HG03060 (cell line): Measurements from ENCODE around the gene OR13D1.
"Not testable (repeated sequence)": the region's sequence is repeated elsewhere in the genome, so short reads cannot be mapped to it uniquely, and the experiment has no call there.

Experiments
- ATAC-seq: cut with Tn5 transposase; IDR thresholded peaks from one replicate; pipeline ENCODE4 v1.9.1; 2021; ENCODE audit warnings: low read depth, moderate number of reproducible peaks; ENCODE audit not compliant: unreplicated experiment

The OR13D1 gene, protein sequence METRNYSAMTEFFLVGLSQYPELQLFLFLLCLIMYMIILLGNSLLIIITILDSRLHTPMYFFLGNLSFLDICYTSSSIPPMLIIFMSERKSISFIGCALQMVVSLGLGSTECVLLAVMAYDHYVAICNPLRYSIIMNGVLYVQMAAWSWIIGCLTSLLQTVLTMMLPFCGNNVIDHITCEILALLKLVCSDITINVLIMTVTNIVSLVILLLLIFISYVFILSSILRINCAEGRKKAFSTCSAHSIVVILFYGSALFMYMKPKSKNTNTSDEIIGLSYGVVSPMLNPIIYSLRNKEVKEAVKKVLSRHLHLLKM

DNA sequence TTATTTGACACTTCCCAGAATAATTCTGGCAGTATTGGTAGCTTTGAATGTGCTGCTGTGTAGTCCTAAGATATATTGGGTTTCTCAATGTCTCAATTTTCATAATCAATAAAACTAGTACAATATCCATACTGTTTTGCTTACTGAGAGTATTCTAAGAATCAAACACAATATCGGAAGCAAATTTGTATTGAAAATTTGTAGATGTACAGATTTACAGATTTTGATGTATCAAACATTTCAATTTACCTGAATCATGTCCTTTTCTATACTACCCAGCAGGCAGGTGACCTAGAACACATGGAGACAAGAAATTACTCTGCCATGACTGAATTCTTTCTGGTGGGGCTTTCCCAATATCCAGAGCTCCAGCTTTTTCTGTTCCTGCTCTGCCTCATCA is at the start of gene OR13D1:
Gene OR13D1 (plus strand): TSS at position 301 of the 400 bp plus-strand sequence. CDS start 0 bp downstream, at position 301.
- ATAC-seq = no peak

DNA sequence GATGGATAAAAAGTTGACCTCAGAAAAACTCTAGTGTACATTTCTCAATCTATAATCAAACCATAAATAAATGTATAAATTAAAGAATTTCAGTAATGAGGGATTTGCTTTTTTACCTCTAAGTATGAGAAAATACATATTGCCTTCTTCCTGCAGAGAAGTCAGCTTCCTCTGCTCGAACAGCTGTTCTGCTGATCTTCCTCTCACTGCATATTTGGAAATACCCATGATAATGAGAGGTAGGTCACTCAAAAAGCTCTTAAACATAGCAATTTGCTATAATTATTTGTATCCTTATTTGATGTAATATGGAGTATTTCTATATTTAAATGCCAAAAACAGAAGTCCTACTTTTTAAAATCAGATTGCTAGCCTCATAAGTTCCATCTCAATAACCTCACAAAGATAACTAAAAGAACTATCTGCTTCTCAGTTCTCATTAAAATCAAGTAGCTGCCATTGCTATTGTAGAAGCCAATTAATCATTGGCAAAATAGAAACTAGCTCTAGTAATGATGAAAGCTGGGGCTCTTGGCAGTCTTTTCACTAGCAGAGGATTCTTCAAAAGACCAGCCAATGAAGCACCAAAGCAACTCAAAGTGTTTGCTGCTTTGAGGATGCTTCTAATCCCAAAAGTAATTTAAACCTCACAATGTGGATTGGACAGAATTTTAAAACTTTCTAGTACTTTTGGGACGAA is 35.7 kb upstream of the OR13D1 start:
- ATAC-seq = no peak

DNA sequence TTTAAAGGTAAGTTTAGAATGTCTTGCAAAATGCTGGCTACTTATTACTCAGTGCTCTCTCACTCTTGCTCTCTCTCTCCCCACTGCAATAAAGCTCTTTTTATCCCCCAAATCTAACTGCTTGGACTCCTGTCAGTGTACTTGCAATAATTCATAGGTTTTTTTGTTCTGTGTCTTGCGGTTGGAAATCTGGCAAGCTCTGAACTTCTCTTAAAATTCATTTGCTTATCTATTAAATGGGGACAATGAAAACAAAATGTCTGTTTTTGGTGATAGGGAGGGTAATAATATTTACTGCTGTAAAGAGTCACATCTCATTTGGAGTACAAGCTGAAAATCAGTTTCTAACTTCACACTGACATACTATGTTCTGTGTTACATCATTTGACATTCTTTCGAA is 18.7 kb upstream of the OR13D1 start:
- ATAC-seq = no peak

DNA sequence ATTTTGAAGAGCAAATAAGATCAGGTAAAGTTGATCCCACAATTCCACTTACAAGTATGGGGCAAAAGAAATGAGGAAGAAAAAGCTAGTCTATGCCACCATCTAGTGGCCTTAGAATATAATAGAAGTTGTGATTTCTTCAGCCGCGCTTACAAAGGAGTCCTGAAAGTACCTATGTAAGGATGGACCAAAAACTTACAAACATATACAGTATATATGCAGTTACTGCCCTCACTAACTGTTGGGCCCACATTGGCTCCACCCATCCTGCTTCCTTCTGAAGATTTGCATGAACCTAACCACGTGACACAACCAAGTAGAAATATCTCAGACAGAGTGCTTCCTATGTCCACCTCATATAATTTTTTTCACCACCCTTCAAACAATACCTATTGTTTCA is 11.7 kb upstream of the OR13D1 start:
- peak; percentile 58 for ATAC-seq

DNA sequence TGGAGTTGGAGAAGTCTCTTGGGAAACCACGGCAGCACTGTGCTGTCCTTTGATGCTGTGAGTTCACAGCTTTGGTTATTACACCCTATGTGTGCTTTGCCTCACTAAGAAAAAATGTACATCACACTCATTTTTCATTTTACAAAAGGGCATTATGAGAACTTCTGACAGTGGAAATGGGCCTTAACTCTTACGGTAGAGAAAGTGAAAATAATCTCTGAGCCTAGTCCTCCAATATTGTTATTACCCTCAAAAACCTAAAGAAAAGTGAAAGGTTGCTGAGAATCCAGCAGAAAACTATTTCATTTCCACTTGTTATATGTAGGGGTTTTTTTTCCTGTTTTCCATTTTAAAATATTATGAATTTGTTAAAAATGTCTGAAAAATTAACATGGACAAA is 8.2 kb upstream of the OR13D1 start:
- no peak for ATAC-seq

DNA sequence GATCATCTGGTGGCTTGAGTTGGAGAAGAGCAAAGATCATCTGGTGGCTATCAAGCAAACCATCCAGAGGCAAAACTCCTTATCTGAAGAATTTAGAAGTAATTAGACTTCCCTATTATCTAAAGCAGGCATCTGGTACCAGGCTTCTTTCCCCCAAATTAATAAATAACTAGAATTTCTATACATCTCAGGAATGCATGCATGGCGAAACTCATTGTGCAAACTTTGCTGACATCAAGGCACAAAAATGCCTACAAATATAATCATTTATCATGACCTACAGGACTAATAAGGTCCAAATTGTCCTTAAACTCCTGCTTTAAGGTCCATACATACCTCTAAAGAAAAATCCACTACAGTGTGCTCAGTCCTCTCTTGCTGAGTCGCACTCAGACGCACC is 6.0 kb downstream of the OR13D1 start:
- no peak for ATAC-seq

DNA sequence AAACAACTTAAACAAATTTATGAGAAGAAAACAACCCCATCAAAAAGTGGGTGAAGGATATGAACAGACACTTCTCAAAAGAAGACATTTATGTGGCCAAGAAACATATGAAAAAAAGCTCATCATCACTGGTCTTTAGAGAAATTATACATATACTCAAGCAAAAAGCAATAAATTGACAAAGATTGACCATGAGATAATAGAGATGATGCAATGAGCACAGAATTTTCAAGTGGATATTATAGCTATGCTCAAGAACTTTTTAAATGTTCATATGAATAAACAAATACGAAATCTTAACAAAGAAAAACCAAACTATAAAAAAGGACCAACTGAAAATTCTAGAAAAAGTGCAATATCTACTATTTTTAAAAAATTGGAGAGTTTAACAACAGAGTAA is 14.4 kb downstream of the OR13D1 start:
- ATAC-seq = not testable (repeated sequence)

DNA sequence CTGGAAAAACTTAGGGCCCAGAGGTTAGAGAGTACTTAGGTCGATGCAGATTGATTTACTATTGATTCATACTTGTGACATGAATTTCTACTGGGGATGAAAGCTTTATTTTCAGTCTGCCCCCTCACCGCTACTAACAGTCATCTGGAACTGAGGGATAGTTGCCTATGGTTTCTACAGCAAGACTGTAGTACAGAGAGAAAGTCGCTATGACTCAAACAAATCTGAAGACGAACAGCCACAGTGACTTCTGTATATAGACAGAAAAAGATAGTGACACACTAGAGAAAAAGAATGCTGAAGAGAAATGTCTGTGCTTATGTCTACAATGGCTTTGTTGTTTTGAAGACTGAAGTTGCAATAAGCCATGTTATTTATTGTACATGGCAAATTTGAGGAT is 17.3 kb downstream of the OR13D1 start:
- ATAC-seq = no peak

DNA sequence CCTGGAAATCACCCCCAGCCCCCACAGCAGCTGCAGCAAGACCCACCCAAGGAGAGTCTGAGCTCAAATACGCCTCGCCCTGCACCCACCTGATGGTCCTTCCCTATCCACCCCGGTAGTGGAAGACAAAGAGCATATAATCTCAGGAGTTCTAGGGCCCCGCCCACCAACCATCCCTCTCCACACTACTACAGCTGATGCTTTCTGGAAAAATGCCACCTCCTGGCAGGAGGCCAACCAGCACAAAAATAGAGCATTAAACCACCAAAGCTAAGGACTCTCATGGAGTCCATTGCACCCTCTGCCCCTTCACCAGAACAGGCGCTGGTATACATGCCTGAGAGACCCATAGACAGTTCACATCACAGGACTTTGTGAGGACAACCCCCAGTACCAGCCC is 30.7 kb downstream of the OR13D1 start:
- ATAC-seq = no peak

DNA sequence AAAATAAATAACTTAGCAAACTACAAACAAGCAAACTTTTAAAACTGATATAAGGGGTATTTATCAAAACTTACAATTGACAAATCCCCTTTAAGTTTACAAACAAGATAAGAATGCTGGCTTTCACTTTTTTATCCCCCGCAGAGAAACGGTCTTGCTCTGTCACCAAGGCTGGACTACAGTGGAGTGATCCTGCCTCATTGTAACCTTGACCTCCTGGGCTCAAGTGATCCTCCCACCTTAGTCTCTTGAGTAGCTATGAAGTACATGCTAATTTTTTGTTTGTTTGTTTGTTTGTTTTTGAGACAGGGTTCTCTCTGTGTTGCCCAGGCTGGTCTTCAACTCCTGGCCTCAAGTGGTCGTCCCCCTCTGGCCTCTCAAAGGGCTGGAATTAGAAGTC is 44.1 kb downstream of the OR13D1 start:
- ATAC-seq = no peak

DNA sequence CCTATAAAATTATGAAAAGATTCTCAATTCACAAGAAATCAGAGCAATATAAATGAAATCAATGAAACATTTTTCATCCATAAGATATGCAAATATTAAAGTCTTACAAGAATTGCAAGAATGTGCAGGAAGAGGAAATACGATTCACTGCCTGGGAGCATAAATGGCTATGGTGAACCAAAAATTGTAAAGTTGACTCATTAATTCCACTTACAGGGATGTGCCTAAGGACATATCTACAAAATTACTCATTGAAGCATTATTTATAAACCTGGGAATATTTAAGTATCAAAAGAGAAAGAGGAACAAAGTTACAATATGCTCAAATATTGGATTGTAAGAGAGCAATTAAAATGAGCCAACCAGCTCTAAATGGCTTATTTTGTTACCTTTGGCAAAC is 46.3 kb downstream of the OR13D1 start:
- ATAC-seq = no peak

DNA sequence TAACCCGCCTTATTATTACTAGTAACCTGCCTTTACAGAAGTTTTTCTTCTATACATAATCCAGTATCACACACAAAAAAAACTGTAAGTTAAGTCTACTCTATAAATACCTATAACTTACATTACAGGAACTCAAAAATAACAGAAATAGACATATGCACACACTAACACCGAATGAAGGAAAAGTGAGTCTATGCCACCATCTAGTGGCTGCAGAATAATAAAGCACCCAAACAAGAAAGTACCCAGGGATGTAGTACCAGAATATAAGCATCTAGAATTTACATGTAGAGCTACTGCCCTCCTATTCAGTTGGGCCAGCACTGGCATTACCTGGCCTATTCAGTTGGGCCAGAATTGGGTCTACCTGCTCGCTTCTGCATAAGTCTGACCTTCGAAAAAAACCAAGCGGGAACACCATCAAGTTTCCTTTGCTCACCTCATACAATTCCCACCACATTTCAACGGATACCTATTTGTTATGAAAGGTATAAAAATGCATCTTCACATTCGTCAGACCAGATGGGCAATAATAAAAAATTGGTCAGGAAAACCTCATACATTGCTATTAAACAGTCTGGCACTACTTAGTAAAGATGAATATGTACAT is 49.2 kb downstream of the OR13D1 start:
- peak; percentile 51 for ATAC-seq
